ENCODE results near the gene EIF5B. TPM values are rescaled to one million over a fixed set of nuclear protein-coding genes. Genes with fewer than 3 reads are reported as not detected.
"Not testable (repeated sequence)": the region's sequence is repeated elsewhere in the genome, so short reads cannot be mapped to it uniquely, and the experiment has no call there.

Gene EIF5B
- 31.0 TPM for total RNA-seq
- long read RNA-seq, partial matches to known transcripts: 59 of 60 reads
- long read RNA-seq, other reads (novel, unspliced or antisense): 1 of 60 reads

GRCh38 chr2:99337113-99338028 lies at the start of gene EIF5B:
Gene EIF5B (plus strand): TSS chr2:99337389. CDS start chr2:99337555, 166 bp downstream.
- Histone ChIP-seq H3K4me3 (peak within 1 kb of the TSS; percentile 85), H3K4me1 (peaks cover 41% of the 10 kb centered on the region), H3K36me3 (peaks cover 7% of the 10 kb centered on the region), H3K9me3 (no peaks in the 10 kb centered on the region), H3K27me3 (ENCODE audit: low read depth) (no peaks in the 10 kb centered on the region), H3K27ac (peak within 1 kb of the TSS; percentile 92)
- ATAC-seq (peak; percentile 96), DNase-seq (peak; percentile 99)
- intact Hi-C loops (cut with DNase I): no loop called here
- peak; percentile 75 for TF ChIP-seq CTCF (IDR thresholded peaks at IDR 0.05)

DNA sequence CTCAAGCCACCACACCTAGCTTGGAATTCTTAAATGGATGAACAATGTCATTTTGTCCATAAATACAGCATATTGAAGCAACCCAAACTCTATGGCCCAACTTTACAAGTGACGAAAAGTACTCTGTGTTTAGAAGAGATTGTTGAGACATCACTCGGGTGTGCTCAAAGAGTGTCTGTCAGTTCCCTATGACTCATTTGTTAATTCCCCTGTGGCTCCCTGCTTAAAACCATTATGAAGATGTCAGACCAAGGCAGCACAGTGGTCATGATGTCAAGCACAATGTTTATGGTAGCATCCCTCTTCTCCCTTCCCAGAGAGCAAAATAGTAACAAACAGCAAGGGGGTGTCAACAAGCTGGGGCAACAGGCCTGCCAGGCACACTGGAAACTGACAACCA lies 39.2 kb upstream of the EIF5B start:
- Histone ChIP-seq H3K4me3 (no peak overlapping the region), H3K9me3 (no peaks in the 10 kb centered on the region), H3K36me3 (peaks cover 10% of the 10 kb centered on the region), H3K27me3 (ENCODE audit: low read depth) (no peaks in the 10 kb centered on the region), H3K4me1 (no peaks in the 10 kb centered on the region), H3K27ac (no peak overlapping the region)
- intact Hi-C loops (cut with DNase I): no loop called here
- DNase-seq (no peak), ATAC-seq (no peak)
- TF ChIP-seq CTCF (IDR thresholded peaks at IDR 0.05): no peak

DNA sequence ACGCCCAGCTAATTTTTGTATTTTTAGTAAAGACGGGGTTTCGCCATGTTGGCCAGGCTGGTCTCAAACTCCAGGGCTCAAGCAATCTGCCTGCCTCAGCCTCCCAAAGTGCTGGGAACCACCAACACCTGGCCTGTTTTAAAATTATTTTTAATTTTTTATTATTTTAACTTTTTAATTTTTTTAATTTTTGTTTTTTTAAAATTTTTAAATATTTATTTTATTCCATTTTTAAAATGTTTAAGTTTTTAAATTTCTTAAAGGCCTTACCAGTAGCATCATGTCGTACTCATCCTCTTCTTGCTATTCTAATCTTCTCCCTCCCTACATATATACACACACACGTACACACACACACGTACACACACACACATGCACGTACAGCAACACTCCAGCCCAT lies 37.6 kb upstream of the EIF5B start:
- Histone ChIP-seq H3K27me3 (ENCODE audit: low read depth) (no peaks in the 10 kb centered on the region), H3K9me3 (no peaks in the 10 kb centered on the region), H3K4me3 (no peak overlapping the region), H3K36me3 (peaks cover 10% of the 10 kb centered on the region), H3K27ac (no peak overlapping the region), H3K4me1 (no peaks in the 10 kb centered on the region)
- intact Hi-C loops (cut with DNase I): no loop called here
- DNase-seq (no peak), ATAC-seq (no peak)
- TF ChIP-seq CTCF (IDR thresholded peaks at IDR 0.05): no peak

DNA sequence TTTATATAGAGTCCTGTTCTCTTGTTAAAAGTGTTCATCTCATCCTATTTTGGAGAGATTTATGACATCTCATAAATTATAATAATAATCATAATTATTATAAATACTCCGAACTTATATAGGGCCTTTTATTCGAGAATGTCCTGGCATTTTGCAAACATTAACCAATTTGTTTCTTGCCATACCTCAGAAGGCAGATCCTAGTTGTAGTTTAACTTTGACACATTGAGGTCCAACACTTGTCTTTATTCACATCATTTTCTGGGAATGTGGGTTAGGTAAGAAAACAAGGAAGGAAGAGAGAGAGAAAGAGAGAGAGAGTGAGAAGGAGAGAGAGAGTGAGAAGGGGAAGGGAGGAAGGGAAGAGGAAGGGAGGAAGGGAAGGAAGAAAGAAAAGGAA lies 36.1 kb upstream of the EIF5B start, which contains the start of gene LYG1:
Gene LYG1 (minus strand): TSS at position 101 of the 400 bp plus-strand sequence. CDS start 5,527 bp downstream, outside the sequence.
- intact Hi-C loops (cut with DNase I); H3K36me3 ChIP-seq; H3K27ac ChIP-seq; ATAC-seq; H3K27me3 ChIP-seq (ENCODE audit: low read depth); H3K4me3 ChIP-seq; DNase-seq; H3K9me3 ChIP-seq; H3K4me1 ChIP-seq: not testable (repeated sequence)

GRCh38 chr2:99317161-99317872 lies 19.9 kb upstream of the EIF5B start:
- no peaks in the 10 kb centered on the region for H3K27me3 ChIP-seq (ENCODE audit: low read depth)
- no peak for DNase-seq
- no peak overlapping the region for H3K27ac ChIP-seq
- intact Hi-C loops (cut with DNase I): no loop called here
- no peak overlapping the region for H3K4me3 ChIP-seq
- no peaks in the 10 kb centered on the region for H3K9me3 ChIP-seq
- H3K36me3 ChIP-seq: peaks cover 54% of the 10 kb centered on the region
- no peak for TF ChIP-seq CTCF (IDR thresholded peaks at IDR 0.05)
- no peak for ATAC-seq
- no peaks in the 10 kb centered on the region for H3K4me1 ChIP-seq

DNA sequence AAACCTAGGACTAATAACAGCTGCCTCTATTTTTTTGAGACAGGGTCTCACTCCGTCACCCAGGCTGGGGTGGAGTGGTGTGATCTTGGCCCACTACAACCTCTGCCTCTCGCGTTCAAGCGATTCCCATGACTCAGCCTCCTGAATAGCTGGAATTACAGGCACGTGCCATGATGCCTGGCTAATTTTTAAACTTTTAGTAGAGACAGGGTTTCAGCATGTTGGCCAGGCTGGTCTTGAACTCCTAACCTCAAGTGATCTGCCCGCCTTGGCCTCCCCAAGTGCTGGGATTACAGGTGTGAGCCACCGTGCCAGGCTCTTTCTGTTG lies 19.4 kb upstream of the EIF5B start:
- DNase-seq; H3K4me1 ChIP-seq; intact Hi-C loops (cut with DNase I); ATAC-seq; H3K9me3 ChIP-seq; H3K27ac ChIP-seq; H3K4me3 ChIP-seq; H3K27me3 ChIP-seq (ENCODE audit: low read depth): not testable (repeated sequence)
- peaks cover 59% of the 10 kb centered on the region for H3K36me3 ChIP-seq

All from lower lobe of right lung (tissue), 2 donors.